DOHH2 (cell line): ENCODE measurements around the gene TRAK2.
"Not testable (repeated sequence)": the region's sequence is repeated elsewhere in the genome, so short reads cannot be mapped to it uniquely, and the experiment has no call there.

Experiments used
- H3F3A ChIP-seq: fragments of 200-600 bp; sonication (generic), shearing (Covaris generic); 2 replicates; pipeline ENCODE4 v1.6.0; 2016; ENCODE audit warnings: antibody characterized with exemption, mild to moderate bottlenecking; ENCODE audit not compliant: control insufficient read depth, insufficient read depth
- H3K27ac ChIP-seq: fragments of 200-600 bp; sonication (generic); 2 replicates; pipeline ENCODE4 v1.5.1; 2014; ENCODE audit warnings: low read depth, mild to moderate bottlenecking, low read length, moderate library complexity
- H3K27me3 ChIP-seq: fragments of 200-600 bp; sonication (generic); 2 replicates; pipeline ENCODE4 v1.6.1; 2014; ENCODE audit warnings: mild to moderate bottlenecking, low read length, mixed read lengths; ENCODE audit not compliant: control insufficient read depth
- H3K36me3 ChIP-seq: fragments of 200-600 bp; sonication (generic); 2 replicates; pipeline ENCODE4 v1.6.1; 2014; ENCODE audit warnings: mild to moderate bottlenecking, low read length, moderate library complexity, mixed read lengths; ENCODE audit not compliant: control insufficient read depth
- H3K4me1 ChIP-seq: fragments of 200-600 bp; sonication (generic); 2 replicates; pipeline ENCODE4 v1.6.1; 2014; ENCODE audit warnings: mild to moderate bottlenecking, low read length, mixed read lengths; ENCODE audit not compliant: control insufficient read depth
- H3K4me2 ChIP-seq: fragments of 200-600 bp; sonication (generic); 2 replicates; pipeline ENCODE4 v1.6.0; 2014; ENCODE audit warnings: mild to moderate bottlenecking, low read length, moderate library complexity
- H3K4me3 ChIP-seq: fragments of 200-600 bp; sonication (generic); 2 replicates; pipeline ENCODE4 v1.5.1; 2014; ENCODE audit warnings: mild to moderate bottlenecking, low read length, mixed read lengths
- H3K79me2 ChIP-seq: fragments of 200-600 bp; sonication (generic); 2 replicates; pipeline ENCODE4 v1.6.1; 2014; ENCODE audit warnings: mild to moderate bottlenecking, low read length, mixed read lengths; ENCODE audit not compliant: control insufficient read depth
- H3K9me2 ChIP-seq: fragments of 200-600 bp; sonication (generic); replicated peaks from 2 replicates; pipeline ENCODE4 v1.6.1; 2014; ENCODE audit warnings: mild to moderate bottlenecking, low read length, mixed read lengths; ENCODE audit not compliant: control insufficient read depth
- H3K9me3 ChIP-seq: fragments of 200-600 bp; sonication (generic); 2 replicates; pipeline ENCODE4 v1.6.1; 2014; ENCODE audit warnings: antibody characterized with exemption, low read length, mixed read lengths; ENCODE audit not compliant: control insufficient read depth, insufficient read depth
- H4K20me1 ChIP-seq: fragments of 200-600 bp; sonication (generic); 2 replicates; pipeline ENCODE4 v1.6.0; 2014; ENCODE audit warnings: low read depth, mild to moderate bottlenecking, antibody characterized with exemption, low read length, moderate library complexity; ENCODE audit not compliant: control insufficient read depth, insufficient read depth
- EZH2phosphoT487 ChIP-seq: fragments of 200-600 bp; sonication (generic); IDR thresholded peaks from 2 replicates; pipeline ENCODE4 v1.6.1; 2017; ENCODE audit warnings: borderline replicate concordance, mild to moderate bottlenecking, antibody characterized with exemption, low read length, moderate library complexity, mixed read lengths
- TF ChIP-seq, protein P1 (sequence below): fragments of 200-600 bp; sonication (generic); IDR thresholded peaks from one replicate; pipeline ENCODE4 v1.5.1; 2014; ENCODE audit warnings: antibody characterized with exemption, mild to moderate bottlenecking, low read depth, low read length; ENCODE audit not compliant: poor library complexity, severe bottlenecking

Gene TRAK2

DNA sequence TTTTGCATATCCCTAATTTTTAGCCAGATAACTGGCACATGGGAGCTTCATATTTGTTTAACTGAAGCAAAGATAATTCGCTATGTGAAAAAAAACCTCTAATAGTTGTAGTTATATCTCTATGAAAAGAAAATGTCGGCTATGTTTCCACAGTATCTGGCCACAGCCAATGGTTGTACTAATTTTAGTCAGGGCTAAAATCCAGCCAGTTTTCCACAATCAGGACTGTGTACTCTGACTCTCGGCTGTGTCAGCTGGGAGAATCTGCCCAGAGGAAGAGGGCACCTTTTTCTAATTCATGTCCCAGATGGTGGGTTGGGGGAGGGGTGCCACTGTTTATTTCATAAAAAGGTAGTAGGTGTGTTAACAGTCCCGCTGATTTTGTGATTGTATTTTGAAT, 39.0 kb upstream of the TRAK2 start:
- H3K27ac ChIP-seq, result no peak overlapping the region
- TF ChIP-seq, protein P1, sequence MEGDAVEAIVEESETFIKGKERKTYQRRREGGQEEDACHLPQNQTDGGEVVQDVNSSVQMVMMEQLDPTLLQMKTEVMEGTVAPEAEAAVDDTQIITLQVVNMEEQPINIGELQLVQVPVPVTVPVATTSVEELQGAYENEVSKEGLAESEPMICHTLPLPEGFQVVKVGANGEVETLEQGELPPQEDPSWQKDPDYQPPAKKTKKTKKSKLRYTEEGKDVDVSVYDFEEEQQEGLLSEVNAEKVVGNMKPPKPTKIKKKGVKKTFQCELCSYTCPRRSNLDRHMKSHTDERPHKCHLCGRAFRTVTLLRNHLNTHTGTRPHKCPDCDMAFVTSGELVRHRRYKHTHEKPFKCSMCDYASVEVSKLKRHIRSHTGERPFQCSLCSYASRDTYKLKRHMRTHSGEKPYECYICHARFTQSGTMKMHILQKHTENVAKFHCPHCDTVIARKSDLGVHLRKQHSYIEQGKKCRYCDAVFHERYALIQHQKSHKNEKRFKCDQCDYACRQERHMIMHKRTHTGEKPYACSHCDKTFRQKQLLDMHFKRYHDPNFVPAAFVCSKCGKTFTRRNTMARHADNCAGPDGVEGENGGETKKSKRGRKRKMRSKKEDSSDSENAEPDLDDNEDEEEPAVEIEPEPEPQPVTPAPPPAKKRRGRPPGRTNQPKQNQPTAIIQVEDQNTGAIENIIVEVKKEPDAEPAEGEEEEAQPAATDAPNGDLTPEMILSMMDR, result no peak
- TF ChIP-seq EZH2phosphoT487, result no peak
- no peak overlapping the region for H3K4me3 ChIP-seq
- H3F3A ChIP-seq, result no peaks in the 10 kb centered on the region
- no peaks in the 10 kb centered on the region for H3K4me1 ChIP-seq
- no peaks in the 10 kb centered on the region for H3K36me3 ChIP-seq
- no peaks in the 10 kb centered on the region for H3K9me2 ChIP-seq
- no peaks in the 10 kb centered on the region for H3K9me3 ChIP-seq
- no peaks in the 10 kb centered on the region for H4K20me1 ChIP-seq
- no peaks in the 10 kb centered on the region for H3K79me2 ChIP-seq
- H3K27me3 ChIP-seq, result peaks cover 25% of the 10 kb centered on the region
- no peak overlapping the region for H3K4me2 ChIP-seq

DNA sequence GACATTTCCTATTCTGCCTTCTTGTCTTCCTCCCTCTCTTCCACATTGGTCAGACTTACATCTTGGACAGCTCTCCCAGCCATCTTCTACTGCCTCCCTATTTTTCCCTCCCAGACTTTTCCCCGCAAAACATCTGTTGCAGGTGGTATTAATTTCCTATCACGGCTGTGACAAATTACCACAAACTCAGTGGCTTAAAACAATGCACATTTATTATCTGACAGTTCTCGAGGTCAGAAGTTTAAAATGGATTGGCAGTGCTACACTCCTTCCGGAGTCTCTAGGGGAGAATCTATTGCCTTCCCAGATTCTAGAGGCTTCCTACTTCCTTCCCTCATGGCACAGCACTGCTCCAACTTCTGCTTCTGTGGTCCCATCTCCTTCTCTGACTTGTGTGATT, 33.5 kb upstream of the TRAK2 start:
- Histone ChIP-seq H3K4me1 (no peaks in the 10 kb centered on the region), H3K4me3 (no peak overlapping the region), H3K4me2 (no peak overlapping the region), H3K79me2 (no peaks in the 10 kb centered on the region), H3K9me2 (no peaks in the 10 kb centered on the region), H3K9me3 (no peaks in the 10 kb centered on the region), H3F3A (no peaks in the 10 kb centered on the region), H4K20me1 (no peaks in the 10 kb centered on the region), H3K27me3 (no peaks in the 10 kb centered on the region), H3K36me3 (no peaks in the 10 kb centered on the region), H3K27ac (no peak overlapping the region)
- TF ChIP-seq EZH2phosphoT487, result no peak
- TF ChIP-seq, protein P1, result no peak

DNA sequence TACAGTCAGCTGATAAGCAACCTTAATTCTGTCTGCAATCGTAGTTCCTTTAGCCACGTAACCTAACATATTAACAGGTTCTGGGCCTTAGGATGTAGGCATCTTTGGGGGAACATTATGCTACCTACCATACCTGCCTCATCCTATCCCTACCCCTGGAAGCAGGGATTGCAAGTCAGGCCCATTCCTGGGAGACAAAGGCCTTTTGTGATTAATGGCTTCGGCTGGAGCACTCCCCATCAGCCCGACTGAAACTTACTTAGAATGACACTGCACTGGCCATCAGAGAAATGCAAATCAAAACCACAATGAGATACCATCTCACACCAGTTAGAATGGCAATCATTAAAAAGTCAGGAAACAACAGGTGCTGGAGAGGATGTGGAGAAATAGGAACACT, 32.5 kb upstream of the TRAK2 start:
- H3K36me3 ChIP-seq, H3K4me1 ChIP-seq, H3K9me3 ChIP-seq, H3K4me3 ChIP-seq, H3K27me3 ChIP-seq, H3K4me2 ChIP-seq, H3K27ac ChIP-seq, H4K20me1 ChIP-seq, H3K79me2 ChIP-seq, H3F3A ChIP-seq, H3K9me2 ChIP-seq: not testable (repeated sequence)

DNA sequence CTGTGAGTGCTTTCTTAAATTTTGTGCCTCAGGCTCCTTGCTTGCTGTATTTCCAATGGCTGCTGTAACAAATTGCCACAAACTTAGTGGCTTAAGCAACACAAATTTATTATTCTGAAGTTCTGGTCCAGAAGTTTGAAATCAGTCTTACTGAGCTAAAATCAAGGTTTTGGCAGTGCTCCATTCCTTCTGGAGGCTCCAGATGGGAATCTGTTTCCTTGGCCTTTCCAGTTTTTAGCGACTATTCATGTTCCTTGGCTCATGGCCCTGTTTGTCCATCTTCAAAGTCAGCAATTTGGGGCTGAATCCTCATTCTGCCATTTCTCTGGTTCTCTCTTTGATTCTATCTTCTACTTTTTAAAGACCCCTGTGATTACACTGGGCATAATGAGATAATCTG, 32.1 kb upstream of the TRAK2 start:
- no peaks in the 10 kb centered on the region for H3K9me2 ChIP-seq
- no peak overlapping the region for H3K4me3 ChIP-seq
- H3K27ac ChIP-seq, result no peak overlapping the region
- H3K79me2 ChIP-seq, result no peaks in the 10 kb centered on the region
- no peak overlapping the region for H3K4me2 ChIP-seq
- H4K20me1 ChIP-seq, result no peaks in the 10 kb centered on the region
- no peaks in the 10 kb centered on the region for H3F3A ChIP-seq
- H3K4me1 ChIP-seq, result no peaks in the 10 kb centered on the region
- H3K9me3 ChIP-seq, result no peaks in the 10 kb centered on the region
- no peaks in the 10 kb centered on the region for H3K36me3 ChIP-seq
- H3K27me3 ChIP-seq, result no peaks in the 10 kb centered on the region
- TF ChIP-seq, protein P1, result no peak
- no peak for TF ChIP-seq EZH2phosphoT487
